Pancreas (tissue), 10 donors: ENCODE results near the gene REL. TPM values are rescaled to one million over a fixed set of nuclear protein-coding genes. Genes with fewer than 3 reads are reported as not detected.
"Not testable (repeated sequence)": the region's sequence is repeated elsewhere in the genome, so short reads cannot be mapped to it uniquely, and the experiment has no call there.

ENCODE experiments used
- ATAC-seq, 4 donors: fragments of 200-7000 bp; cut with Tn5 transposase; one replicate each; pipeline versions ENCODE4 v1.8.0 to v1.9.1; 2020; ENCODE audit warnings: mild to moderate bottlenecking in 4 of 4, moderate library complexity in 4 of 4
- DNase-seq, 6 donors: peaks; one replicate each; pipeline ENCODE4 v3.0.0-alpha.2; 2020
- FAIRE-seq: peaks from 2 replicates; lab custom pipeline; 2012; peaks lifted over from hg19 to GRCh38; lab: Jason Lieb, UNC
- H3K27ac ChIP-seq, 4 donors: fragments of 200-600 bp; sonication (generic); 1 replicate in 3 of 4; 2 replicates in 1 of 4; pipeline versions ENCODE4 v1.5.0 to v1.8.0; 2020
- H3K27me3 ChIP-seq, 4 donors: fragments of 200-600 bp; one replicate each; pipeline ENCODE4 v1.8.0; 2021
- H3K36me3 ChIP-seq, 3 donors: fragments of 200-600 bp; sonication (generic) in 1 of 3; one replicate each; pipeline versions ENCODE4 v1.5.0 to v1.8.0; 2020 to 2021
- H3K4me1 ChIP-seq, 3 donors: fragments of 200-600 bp; one replicate each; pipeline ENCODE4 v1.8.0; 2021
- H3K4me3 ChIP-seq, 4 donors: fragments of 200-600 bp; sonication (generic) in 2 of 4; one replicate each; pipeline versions ENCODE4 v1.5.0 to v1.8.0; 2020 to 2021
- H3K9me3 ChIP-seq, 4 donors: fragments of 200-600 bp; one replicate each; pipeline ENCODE4 v1.8.0; 2021
- WGBS, 2 donors: extraction: QIAGEN DNeasy Blood & Tissue Kit; methylation state at CpG; one replicate each; pipeline ENCODE4 v1.1.7; 2013; 5-methylcytosine and 5-hydroxymethylcytosine counted together
- intact Hi-C, 3 donors: fragments of 100-400 bp; cut with DNase I; formaldehyde crosslinking; loops; one replicate each; pipeline versions ENCODE4 v1.11.1 to v1.14.2; 2022
- polyA plus RNA-seq, 2 donors: library from polyadenylated mRNA; stranded (reverse); fragments of 200-250 nt; gene quantifications; one replicate each; pipeline ENCODE4 v1.2.3, GENCODE V29; 2013
- total RNA-seq, 6 donors: library from RNA; stranded (reverse); fragmentation: NEBNext Ultra II Directional in 4 of 6; extraction: Animal tissue kit (Norgen Biotek cat#: 25700) in 4 of 6; gene quantifications; one replicate each; pipeline versions ENCODE4 v1.2.1 to v1.2.4, GENCODE V29; 2021 to 2023
- TF ChIP-seq, protein P1 (sequence below), 4 donors: fragments of 200-600 bp; sonication (generic) in 3 of 4; IDR thresholded peaks; one replicate each; pipeline versions ENCODE4 v1.5.0 to v1.8.0; 2021; ENCODE audit warnings: antibody characterized with exemption in 4 of 4
- donor health status: healthy with polysubstance abuse.
- donor health status: DM: no; HTN: no; CAD: no; lungs with moderate emphysema.
- donor health status: DM: no; HTN: no; CAD: no.
- donor health status: control.
- donor health status: control.
- donor health status: Bipolar disorder and iron deficiency.
- donor health status: DM: yes; HTN: yes; CAD: no.
- donor health status: DM: no; HTN: no; CAD: no.
- donor health status: DM: no; HTN: no; CAD: no.
- donor health status: DM: yes; HTN: yes; CAD: no.

The REL gene
- total and polyA plus RNA-seq, 8 donors = 1.5 to 11.9 (median 7.0) TPM

DNA sequence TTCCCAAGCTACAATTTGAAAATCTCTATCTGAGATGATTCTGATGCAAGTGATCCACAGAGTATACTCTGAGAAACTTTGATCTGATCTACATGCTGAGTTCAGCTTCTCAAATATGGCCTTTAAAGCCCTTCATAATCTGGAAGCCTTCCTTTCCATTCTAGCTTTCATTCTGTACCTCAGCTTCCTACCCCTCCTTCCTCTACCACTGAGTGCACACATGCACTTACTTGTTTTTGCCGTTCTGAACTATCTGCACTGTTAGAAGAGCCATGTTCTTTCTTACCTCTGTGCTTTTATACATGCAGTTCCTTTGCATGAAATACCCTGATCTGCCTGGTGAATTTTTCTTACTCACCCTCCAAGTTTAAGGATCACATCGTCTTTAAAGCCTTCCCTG, 25.0 kb downstream of the REL start:
- peaks cover 0 to 8% (median 0%) of the 10 kb centered on the region in 3 donors for H3K36me3 ChIP-seq

DNA sequence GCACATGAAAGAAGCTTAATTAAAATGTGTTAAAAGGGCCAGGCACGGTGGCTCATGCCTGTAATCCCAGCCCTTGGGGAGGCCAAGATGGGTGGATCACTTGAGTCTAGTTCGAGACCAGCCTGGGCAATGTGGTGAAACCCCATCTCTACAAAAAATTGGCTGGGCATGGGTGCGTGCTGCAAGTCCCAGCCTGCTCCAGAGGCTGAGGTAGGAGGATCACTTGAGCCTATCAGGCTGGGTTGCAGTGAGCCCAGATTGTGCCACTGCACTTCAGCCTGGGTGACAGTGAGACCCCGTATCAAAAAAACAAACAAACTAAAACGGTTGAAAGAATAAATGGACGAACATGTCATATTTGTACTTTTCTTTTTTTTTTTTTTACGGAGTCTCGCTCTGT, 26.0 kb downstream of the REL start:
- Histone ChIP-seq H3K27ac (no peak overlapping the region), H3K4me3 (no peak overlapping the region), H3K36me3 (peaks cover 0 to 8% (median 0%) of the 10 kb centered on the region in 3 donors), H3K27me3 (no peaks in the 10 kb centered on the region), H3K9me3 (no peaks in the 10 kb centered on the region), H3K4me1 (no peaks in the 10 kb centered on the region)
- intact Hi-C loops = no loop called here
- FAIRE-seq = no peak
- WGBS, 2 donors = 93 to 94% methylated on average over 8 of the region's 8 CpGs
- ATAC-seq = no peak
- TF ChIP-seq, protein P1, sequence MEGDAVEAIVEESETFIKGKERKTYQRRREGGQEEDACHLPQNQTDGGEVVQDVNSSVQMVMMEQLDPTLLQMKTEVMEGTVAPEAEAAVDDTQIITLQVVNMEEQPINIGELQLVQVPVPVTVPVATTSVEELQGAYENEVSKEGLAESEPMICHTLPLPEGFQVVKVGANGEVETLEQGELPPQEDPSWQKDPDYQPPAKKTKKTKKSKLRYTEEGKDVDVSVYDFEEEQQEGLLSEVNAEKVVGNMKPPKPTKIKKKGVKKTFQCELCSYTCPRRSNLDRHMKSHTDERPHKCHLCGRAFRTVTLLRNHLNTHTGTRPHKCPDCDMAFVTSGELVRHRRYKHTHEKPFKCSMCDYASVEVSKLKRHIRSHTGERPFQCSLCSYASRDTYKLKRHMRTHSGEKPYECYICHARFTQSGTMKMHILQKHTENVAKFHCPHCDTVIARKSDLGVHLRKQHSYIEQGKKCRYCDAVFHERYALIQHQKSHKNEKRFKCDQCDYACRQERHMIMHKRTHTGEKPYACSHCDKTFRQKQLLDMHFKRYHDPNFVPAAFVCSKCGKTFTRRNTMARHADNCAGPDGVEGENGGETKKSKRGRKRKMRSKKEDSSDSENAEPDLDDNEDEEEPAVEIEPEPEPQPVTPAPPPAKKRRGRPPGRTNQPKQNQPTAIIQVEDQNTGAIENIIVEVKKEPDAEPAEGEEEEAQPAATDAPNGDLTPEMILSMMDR (IDR thresholded peaks at IDR 0.05) = no peak
- no peak for DNase-seq

More for the DNA sequence above, 25.0 kb downstream of the REL start:
- Histone ChIP-seq H3K27ac (no peak overlapping the region), H3K4me1 (no peaks in the 10 kb centered on the region), H3K9me3 (no peaks in the 10 kb centered on the region), H3K4me3 (no peak overlapping the region), H3K27me3 (no peaks in the 10 kb centered on the region)
- no peak for FAIRE-seq
- ATAC-seq = no peak
- TF ChIP-seq, protein P1 (IDR thresholded peaks at IDR 0.05) = no peak
- 93 to 98% methylated on average over 2 of the region's 2 CpGs for WGBS, 2 donors
- intact Hi-C loops = no loop called here
- DNase-seq = no peak

DNA sequence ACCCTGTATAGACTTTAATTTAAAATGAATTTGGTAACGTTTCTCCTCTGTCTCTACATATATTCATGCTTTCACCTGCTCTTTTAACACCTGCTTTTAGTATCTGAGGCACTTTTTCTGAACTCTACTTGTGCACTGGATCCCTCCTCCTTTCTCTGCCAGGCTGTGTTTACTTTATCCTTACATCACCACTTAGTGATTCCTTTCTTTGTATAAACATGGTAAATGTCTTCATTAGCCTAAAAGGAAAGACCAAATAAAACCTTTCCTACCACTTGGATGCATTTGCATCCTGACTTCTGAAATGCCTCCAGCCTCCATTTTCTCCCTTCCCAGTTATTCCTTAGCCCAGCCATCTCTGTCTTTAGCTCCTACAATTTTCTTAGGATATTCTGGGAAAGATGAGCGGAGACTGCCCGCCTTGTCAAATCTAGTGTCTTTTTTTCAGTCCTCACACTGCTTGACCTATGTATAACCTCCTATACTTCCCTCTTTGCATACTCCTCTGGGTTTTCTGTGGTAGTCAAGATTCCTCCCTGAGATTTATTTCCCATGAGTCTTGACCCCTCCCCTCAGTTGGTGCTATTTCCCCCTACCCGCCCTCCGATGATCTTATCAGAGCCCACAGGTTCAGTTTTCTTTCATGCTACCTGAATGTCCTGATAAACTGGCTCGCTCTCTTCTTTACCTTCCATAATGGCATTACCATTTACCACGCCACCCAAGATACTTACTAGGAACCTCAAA, 44.8 kb downstream of the REL start:
- no peaks in the 10 kb centered on the region for H3K9me3 ChIP-seq
- H3K4me3 ChIP-seq = no peak overlapping the region
- 82% methylated on average over 7 of the region's 7 CpGs for WGBS, 2 donors
- intact Hi-C loops = no loop called here
- no peaks in the 10 kb centered on the region for H3K27me3 ChIP-seq
- no peak overlapping the region for H3K27ac ChIP-seq
- peaks cover 0 to 27% (median 6%) of the 10 kb centered on the region in 3 donors for H3K36me3 ChIP-seq
- FAIRE-seq (no peak), ATAC-seq (peak in 3 of 4 donors; percentile 48 to 76 (median 74)), DNase-seq (no peak)
- H3K4me1 ChIP-seq = no peaks in the 10 kb centered on the region
- TF ChIP-seq, protein P1 (IDR thresholded peaks at IDR 0.05) = no peak

DNA sequence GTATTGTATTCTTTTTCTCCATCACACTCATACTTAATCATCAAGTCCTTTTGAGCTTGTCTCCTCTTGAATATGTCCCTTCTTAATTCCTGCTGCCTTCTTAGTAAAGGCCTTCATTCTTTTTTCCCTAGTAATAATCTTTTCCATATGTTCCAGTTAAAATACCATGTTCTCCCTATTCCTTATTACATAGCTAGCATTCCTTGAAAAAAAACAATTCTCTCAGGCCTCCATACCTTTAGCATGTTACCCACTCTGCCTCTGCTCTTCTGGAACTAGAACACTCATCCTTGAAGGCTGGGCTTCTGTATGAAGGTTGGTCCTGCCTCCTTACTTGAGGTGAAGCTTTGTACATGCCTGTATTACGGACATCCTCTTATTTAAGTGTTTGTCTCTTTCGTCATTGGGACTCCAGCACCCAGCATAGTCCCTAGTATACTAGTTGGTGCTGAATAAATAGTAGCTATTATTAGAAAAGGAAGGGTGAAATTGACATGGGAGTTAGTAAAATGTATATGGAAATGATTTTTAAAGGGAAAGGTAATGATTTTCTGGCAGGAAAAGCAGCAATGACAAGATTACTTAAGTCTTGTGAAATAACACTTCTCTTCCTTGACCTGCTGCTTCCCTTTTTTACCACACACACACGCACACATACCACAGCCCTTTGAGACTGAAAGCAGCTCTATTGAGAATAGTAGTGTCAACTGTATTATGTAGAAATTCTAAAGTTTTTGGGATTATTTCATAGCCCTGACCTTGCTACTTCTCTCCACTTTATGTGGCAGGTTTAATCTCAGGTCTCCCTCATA, 45.6 kb downstream of the REL start:
- H3K9me3 ChIP-seq = no peaks in the 10 kb centered on the region
- no peak for FAIRE-seq

DNA sequence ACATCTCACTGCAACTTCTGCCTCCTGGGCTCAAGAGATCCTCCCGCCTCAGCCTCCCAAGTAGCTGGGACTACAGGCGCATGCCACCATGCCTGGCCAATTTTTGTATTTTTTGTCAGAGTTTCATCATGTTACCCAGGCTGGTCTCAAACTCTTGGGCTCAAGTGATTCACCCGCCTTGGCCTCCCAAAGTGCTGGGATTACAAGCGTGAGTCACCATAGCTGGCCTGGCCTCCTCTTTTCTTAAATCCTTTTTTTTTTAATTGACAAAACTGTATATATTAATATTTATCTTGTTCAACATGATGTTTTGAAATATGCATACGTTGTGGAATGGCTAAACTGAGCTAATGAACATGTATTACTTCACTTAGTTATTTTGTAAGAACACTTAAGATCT, 50.7 kb downstream of the REL start:
- intact Hi-C loops, H3K36me3 ChIP-seq, FAIRE-seq, DNase-seq, ATAC-seq, H3K27ac ChIP-seq, H3K9me3 ChIP-seq, H3K27me3 ChIP-seq, H3K4me3 ChIP-seq, H3K4me1 ChIP-seq: not testable (repeated sequence)
- WGBS, 2 donors = 98 to 99% methylated on average over 5 of the region's 5 CpGs

More for the DNA sequence above, 45.6 kb downstream of the REL start:
- Histone ChIP-seq H3K27me3 (no peaks in the 10 kb centered on the region), H3K27ac (no peak overlapping the region), H3K4me3 (no peak overlapping the region), H3K36me3 (peaks cover 0 to 23% (median 6%) of the 10 kb centered on the region in 3 donors), H3K4me1 (no peaks in the 10 kb centered on the region)
- TF ChIP-seq, protein P1 (IDR thresholded peaks at IDR 0.05) = no peak
- 94% methylated on average over 3 of the region's 3 CpGs for WGBS, 2 donors
- ATAC-seq = peak in 2 of 4 donors; percentile 71 to 73
- intact Hi-C loops = no loop called here
- no peak for DNase-seq
